Ovary (tissue), 9 donors: ENCODE data around the gene PAQR3. TPM values are rescaled to one million over a fixed set of nuclear protein-coding genes. Genes with fewer than 3 reads are reported as not detected.
"Not testable (repeated sequence)": the region's sequence is repeated elsewhere in the genome, so short reads cannot be mapped to it uniquely, and the experiment has no call there.

Experiments
- DNase-seq, 5 donors: peaks; one replicate each; pipeline ENCODE4 v3.0.0-alpha.2; 2019 to 2020
- H3K27ac ChIP-seq, 2 donors: fragments of 200-600 bp; one replicate each; pipeline versions ENCODE4 v1.5.1 to v1.8.0; 2019 to 2022
- H3K27me3 ChIP-seq: fragments of 200-600 bp; one replicate; pipeline ENCODE4 v1.8.0; 2022
- H3K36me3 ChIP-seq: fragments of 200-600 bp; sonication (generic); one replicate; pipeline ENCODE4 v1.5.1; 2019
- H3K4me1 ChIP-seq: one replicate; pipeline ENCODE4 v1.8.1; 2013; ENCODE audit warnings: mild to moderate bottlenecking, moderate library complexity; ENCODE audit not compliant: insufficient read depth
- H3K4me3 ChIP-seq: fragments of 200-600 bp; sonication (generic); one replicate; pipeline ENCODE4 v1.5.1; 2017
- H3K9me3 ChIP-seq, 2 donors: fragments of 200-600 bp in 1 of 2; sonication (generic) in 1 of 2; one replicate each; pipeline versions ENCODE4 v1.5.1 to v1.8.1; 2013 to 2019; ENCODE audit warnings: mild to moderate bottlenecking in 1 of 2, moderate library complexity in 1 of 2
- CTCF ChIP-seq, 3 donors: fragments of 450-650 bp in 2 of 3; fragments of 200-600 bp in 1 of 3; IDR thresholded peaks; one replicate each; pipeline versions ENCODE4 v1.5.1 to v1.8.0; 2016 to 2022; ENCODE audit warnings: antibody characterized with exemption in 3 of 3, mild to moderate bottlenecking in 1 of 3
- EP300 ChIP-seq: sonication (generic); formaldehyde crosslinking; IDR thresholded peaks from one replicate; pipeline ENCODE4 v1.6.1; 2017; ENCODE audit warnings: antibody characterized with exemption
- POLR2A ChIP-seq: fragments of 450-650 bp; IDR thresholded peaks from one replicate; pipeline ENCODE4 v1.6.1; 2017; ENCODE audit warnings: antibody characterized with exemption, mild to moderate bottlenecking, moderate library complexity
- whole genome bisulfite sequencing, 3 donors: extraction: QIAGEN DNeasy Blood & Tissue Kit in 1 of 3; methylation state at CpG; one replicate each; pipeline versions ENCODE4 v1.1.5 to v1.1.7; 2013 to 2017; 5-methylcytosine and 5-hydroxymethylcytosine counted together
- intact Hi-C, 4 donors: fragments of 100-400 bp; cut with DNase I; formaldehyde crosslinking; loops; one replicate each; pipeline versions ENCODE4 v1.11.0 to v1.15.1; 2022 to 2023
- polyA plus RNA-seq, 2 donors: library from polyadenylated mRNA; stranded (reverse); fragments of 200-250 nt in 1 of 2; fragments of 350-450 nt in 1 of 2; fragmentation: Illumina TruSeq in 1 of 2; extraction: RNeasy Lipid Tissue Mini Kit (QIAGEN cat#74804) in 1 of 2; gene quantifications; one replicate each; pipeline ENCODE4 v1.2.3, GENCODE V29; 2013 to 2014
- total RNA-seq, 7 donors: library from RNA; depleted of rRNA in 2 of 7; stranded (reverse); fragments of >200 nt in 2 of 7; fragmentation: NEBNext Ultra II Directional in 3 of 7; extraction: Animal tissue kit (Norgen Biotek cat#: 25700) in 3 of 7; gene quantifications; one replicate each; pipeline versions ENCODE4 v1.1.0 to v1.2.4, GENCODE V29; 2016 to 2023
- donor health status: DM: no; HTN: no; CAD: no; lungs with moderate emphysema.
- donor health status: DM: no; HTN: no; CAD: no.
- donor health status: Bipolar disorder and iron deficiency.
- donor health status: DM: yes; HTN: yes; CAD: no.
- donor health status: DM: no; HTN: no; CAD: no.
- donor health status: DM: yes; HTN: yes; CAD: no.

The PAQR3 gene
- total and polyA plus RNA-seq, 9 donors = 3.4 to 13.4 (median 9.4) TPM

- no peak for DNase-seq
- WGBS, 3 donors = 83 to 90% (median 86%) methylated on average over 4 of the region's 4 CpGs
- no peak for TF ChIP-seq CTCF (IDR thresholded peaks at IDR 0.05)
- TF ChIP-seq EP300 = no peak
- no peak for TF ChIP-seq POLR2A
- Histone ChIP-seq H3K4me1 (no peaks in the 10 kb centered on the region), H3K36me3 (no peaks in the 10 kb centered on the region), H3K27me3 (no peaks in the 10 kb centered on the region), H3K27ac (no peak overlapping the region), H3K9me3 (no peaks in the 10 kb centered on the region), H3K4me3 (no peak overlapping the region)
- intact Hi-C loops = no loop called here
Observed at GRCh38 chr4:78923464-78924312, 15.6 kb downstream of the PAQR3 start.

GRCh38 chr4:78922207-78922606 is 17.0 kb downstream of the PAQR3 start:
- Histone ChIP-seq H3K36me3 (no peaks in the 10 kb centered on the region), H3K4me3 (no peak overlapping the region), H3K27me3 (no peaks in the 10 kb centered on the region), H3K4me1 (no peaks in the 10 kb centered on the region), H3K9me3 (no peaks in the 10 kb centered on the region), H3K27ac (no peak overlapping the region)
- 91 to 92% (median 91%) methylated on average over 4 of the region's 4 CpGs for WGBS, 3 donors
- no peak for TF ChIP-seq POLR2A
- no peak for TF ChIP-seq CTCF (IDR thresholded peaks at IDR 0.05)
- no peak for TF ChIP-seq EP300
- DNase-seq = no peak
- intact Hi-C loops = no loop called here

DNA sequence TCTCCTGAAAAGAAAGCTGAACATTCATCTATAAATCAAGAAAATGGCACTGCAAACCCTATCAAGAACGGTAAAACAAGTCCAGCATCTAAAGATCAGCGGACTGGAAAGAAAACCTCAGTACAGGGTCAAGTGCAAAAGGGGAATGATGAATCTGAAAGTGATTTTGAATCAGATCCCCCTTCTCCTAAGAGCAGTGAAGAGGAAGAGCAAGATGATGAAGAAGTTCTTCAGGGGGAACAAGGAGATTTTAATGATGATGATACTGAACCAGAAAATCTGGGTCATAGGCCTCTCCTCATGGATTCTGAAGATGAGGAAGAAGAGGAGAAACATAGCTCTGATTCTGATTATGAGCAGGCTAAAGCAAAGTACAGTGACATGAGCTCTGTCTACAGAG is 28.6 kb downstream of the PAQR3 start:
- intact Hi-C loops = no loop called here
- DNase-seq = no peak

DNA sequence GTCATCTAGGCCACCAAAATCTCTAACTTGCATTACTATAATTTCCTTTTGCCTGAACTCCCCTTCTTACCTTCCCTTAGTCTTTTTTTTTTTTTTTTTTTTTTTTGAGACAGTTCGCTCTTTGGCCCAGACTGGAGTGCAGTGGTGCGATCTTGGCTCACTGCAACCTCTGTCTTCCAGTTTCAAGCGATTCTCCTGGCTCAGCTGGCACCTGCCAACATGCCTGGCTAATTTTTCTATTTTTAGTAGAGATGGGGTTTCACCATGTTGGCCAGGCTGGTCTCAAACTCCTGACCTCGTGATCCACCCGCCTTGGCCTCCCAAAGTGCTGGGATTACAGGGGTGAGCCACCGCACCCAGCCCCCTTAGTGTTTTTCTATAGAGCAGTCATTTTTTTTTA is 30.3 kb downstream of the PAQR3 start:
- H3K9me3 ChIP-seq, H3K27ac ChIP-seq, DNase-seq, intact Hi-C loops, H3K4me3 ChIP-seq, H3K36me3 ChIP-seq, H3K27me3 ChIP-seq, H3K4me1 ChIP-seq: not testable (repeated sequence)
- 95 to 98% (median 97%) methylated on average over 6 of the region's 6 CpGs for WGBS, 3 donors

More for the DNA sequence above, 28.6 kb downstream of the PAQR3 start:
- 87 to 95% (median 91%) methylated on average over 2 of the region's 2 CpGs for WGBS, 3 donors
- H3K4me1 ChIP-seq = peaks cover 3% of the 10 kb centered on the region
- no peaks in the 10 kb centered on the region for H3K9me3 ChIP-seq
- TF ChIP-seq POLR2A (no peak), CTCF (IDR thresholded peaks at IDR 0.05) (no peak), EP300 (no peak)
- no peaks in the 10 kb centered on the region for H3K36me3 ChIP-seq
- H3K4me3 ChIP-seq = no peak overlapping the region
- no peak overlapping the region for H3K27ac ChIP-seq
- no peaks in the 10 kb centered on the region for H3K27me3 ChIP-seq

DNA sequence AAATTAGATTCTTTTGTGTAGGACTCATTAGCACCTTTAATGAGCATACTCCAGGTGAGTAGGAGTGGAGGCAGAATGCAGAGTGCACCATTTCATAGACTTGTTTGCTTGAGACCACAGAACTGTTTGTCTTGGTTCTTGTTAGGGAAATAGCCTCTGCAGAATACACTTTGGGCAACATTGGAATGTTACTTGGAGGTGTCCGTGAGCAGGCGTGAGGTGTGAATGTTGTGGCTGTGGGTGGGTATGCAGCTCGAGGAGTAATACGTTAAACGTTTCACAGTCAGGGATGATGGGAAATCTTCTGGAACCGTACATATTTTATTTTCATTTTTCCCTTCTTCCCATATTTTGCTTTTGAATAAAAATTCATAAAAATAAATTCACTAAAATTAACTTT is 31.6 kb downstream of the PAQR3 start:
- Histone ChIP-seq H3K36me3 (no peaks in the 10 kb centered on the region), H3K27ac (no peak overlapping the region), H3K4me1 (peaks cover 3% of the 10 kb centered on the region), H3K27me3 (no peaks in the 10 kb centered on the region), H3K4me3 (no peak overlapping the region), H3K9me3 (no peaks in the 10 kb centered on the region)
- intact Hi-C loops = no loop called here
- no peak for DNase-seq
- TF ChIP-seq CTCF (IDR thresholded peaks at IDR 0.05) (no peak), POLR2A (no peak), EP300 (no peak)
- 13 to 48% (median 14%) methylated on average over 6 of the region's 6 CpGs for WGBS, 3 donors
